Hepatocyte (in vitro differentiated cells): ENCODE measurements around the gene PARP8.

Experiments used
- EZH2 ChIP-seq: fragments of 200-600 bp; sonication (generic); IDR thresholded peaks from 2 replicates; pipeline ENCODE4 v1.6.1; 2016; ENCODE audit warnings: antibody characterized with exemption, mild to moderate bottlenecking, borderline replicate concordance
- EZH2phosphoT487 ChIP-seq: fragments of 200-600 bp; sonication (generic); IDR thresholded peaks from one replicate; pipeline ENCODE4 v1.6.1; 2018; ENCODE audit warnings: antibody characterized with exemption, mild to moderate bottlenecking, low read depth, moderate library complexity; ENCODE audit not compliant: unreplicated experiment, severe bottlenecking
- TF ChIP-seq, protein P1 (sequence below): fragments of 200-600 bp; sonication (generic); IDR thresholded peaks from 2 replicates; pipeline ENCODE4 v1.5.1; 2016; ENCODE audit warnings: antibody characterized with exemption, mild to moderate bottlenecking; ENCODE audit not compliant: poor library complexity

DNA sequence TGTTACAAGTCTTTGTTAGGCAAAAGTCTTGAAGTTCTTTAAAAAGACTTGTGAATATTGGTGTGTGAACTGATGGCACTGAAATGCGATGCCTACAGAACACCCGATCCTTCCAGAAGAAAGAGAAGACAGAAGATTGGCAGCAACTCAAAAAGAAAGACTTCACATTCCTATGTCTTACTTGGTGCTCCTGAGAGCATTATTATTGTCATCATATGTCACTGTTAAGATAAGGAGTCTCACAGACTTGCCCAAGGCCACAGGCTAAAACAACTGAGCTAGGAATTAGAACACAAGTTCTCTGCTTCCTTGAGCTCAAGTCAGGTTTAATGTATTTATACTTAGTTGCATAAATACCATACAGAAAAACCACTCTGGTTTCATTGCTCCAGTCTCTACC lies 198.0 kb downstream of the PARP8 start:
- TF ChIP-seq, protein P1, sequence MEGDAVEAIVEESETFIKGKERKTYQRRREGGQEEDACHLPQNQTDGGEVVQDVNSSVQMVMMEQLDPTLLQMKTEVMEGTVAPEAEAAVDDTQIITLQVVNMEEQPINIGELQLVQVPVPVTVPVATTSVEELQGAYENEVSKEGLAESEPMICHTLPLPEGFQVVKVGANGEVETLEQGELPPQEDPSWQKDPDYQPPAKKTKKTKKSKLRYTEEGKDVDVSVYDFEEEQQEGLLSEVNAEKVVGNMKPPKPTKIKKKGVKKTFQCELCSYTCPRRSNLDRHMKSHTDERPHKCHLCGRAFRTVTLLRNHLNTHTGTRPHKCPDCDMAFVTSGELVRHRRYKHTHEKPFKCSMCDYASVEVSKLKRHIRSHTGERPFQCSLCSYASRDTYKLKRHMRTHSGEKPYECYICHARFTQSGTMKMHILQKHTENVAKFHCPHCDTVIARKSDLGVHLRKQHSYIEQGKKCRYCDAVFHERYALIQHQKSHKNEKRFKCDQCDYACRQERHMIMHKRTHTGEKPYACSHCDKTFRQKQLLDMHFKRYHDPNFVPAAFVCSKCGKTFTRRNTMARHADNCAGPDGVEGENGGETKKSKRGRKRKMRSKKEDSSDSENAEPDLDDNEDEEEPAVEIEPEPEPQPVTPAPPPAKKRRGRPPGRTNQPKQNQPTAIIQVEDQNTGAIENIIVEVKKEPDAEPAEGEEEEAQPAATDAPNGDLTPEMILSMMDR: no peak
- TF ChIP-seq EZH2 (no peak), EZH2phosphoT487 (no peak)
